K562 treated with DMSO at 1 percent for 12 hours (cell line): ENCODE data around the gene LRP1B. TPM values are rescaled to one million over a fixed set of nuclear protein-coding genes. Genes with fewer than 3 reads are reported as not detected.

Experiments used
- total RNA-seq: library from RNA; unstranded; fragments of 300-600 nt; gene quantifications from 2 replicates; pipeline ENCODE4 v1.2.3, GENCODE V29; 2022; ENCODE audit not compliant: insufficient read depth

The LRP1B gene
- not detected in 2 replicates for total RNA-seq

DNA sequence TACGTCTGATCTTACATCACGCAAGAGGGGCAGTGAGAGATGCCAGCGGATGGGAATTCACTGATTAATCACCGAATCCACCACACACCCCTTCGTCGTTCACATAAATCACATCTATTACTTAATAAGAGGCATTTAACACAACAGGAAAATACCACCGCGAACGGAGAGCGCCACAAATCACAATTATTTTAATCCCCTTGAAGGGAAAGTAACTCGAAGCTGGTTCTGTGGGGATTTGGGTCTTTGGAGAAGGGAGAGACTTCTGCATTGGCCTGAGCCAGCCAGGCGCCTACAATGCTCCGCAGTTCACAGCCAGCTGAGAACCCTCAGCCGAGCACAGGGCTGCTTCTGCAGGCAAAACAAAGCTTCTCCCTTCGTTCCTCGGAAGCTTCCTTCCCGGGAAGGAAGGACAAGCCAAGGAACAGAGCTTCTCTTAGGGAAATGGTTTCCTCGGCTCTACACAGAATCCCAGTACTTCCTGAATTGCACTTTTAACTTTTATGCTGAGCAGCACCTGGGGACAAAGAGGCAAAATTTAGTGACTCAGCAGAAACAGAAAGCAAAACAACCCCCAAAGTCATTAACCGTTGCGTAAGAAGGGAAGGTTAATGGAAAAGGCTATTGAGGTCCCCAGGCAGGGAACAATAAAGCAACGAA is at the start of gene LRP1B:
LRP1B (minus strand) TSS at position 7 of the 660 bp plus-strand sequence. CDS start 287 bp downstream, outside the sequence.

